PC-9 (cell line): ENCODE results near the gene MRPS33. TPM values are rescaled to one million over a fixed set of nuclear protein-coding genes. Genes with fewer than 3 reads are reported as not detected.

ENCODE experiments used
- BruUV-seq: library from RNA; stranded (reverse); fragments of 400-500 nt; replicated peaks from 2 replicates; lab custom pipeline; 2021; lab: Mats Ljungman, UMichigan
- CTCF ChIA-PET: fragments of 300-600 bp; sonication (Branson Sonifier 250); formaldehyde crosslinking; loops from one replicate; lab custom pipeline; 2022; ENCODE audit warnings: antibody characterized with exemption; lab: Charles Lee
- POLR2A ChIA-PET: fragments of 300-600 bp; sonication (Branson Sonifier 250); formaldehyde crosslinking; loops from one replicate; lab custom pipeline; 2022; ENCODE audit warnings: antibody characterized with exemption; ENCODE audit not compliant: unreplicated experiment; lab: Charles Lee
- DNase-seq, 2 experiments: peaks; one replicate each; pipeline versions ENCODE4 v3.0.0 to v3.0.0-alpha.2; 2015 to 2022; ENCODE audit warnings: mixed read lengths in 1 of 2
- H2AFZ ChIP-seq: fragments of 200-600 bp; sonication (generic); 2 replicates; pipeline ENCODE4 v1.8.1; 2017; ENCODE audit warnings: antibody characterized with exemption
- H3F3A ChIP-seq: fragments of 200-600 bp; sonication (generic); 2 replicates; pipeline ENCODE4 v1.8.1; 2017; ENCODE audit warnings: antibody characterized with exemption, mild to moderate bottlenecking, low read depth; ENCODE audit not compliant: insufficient read depth
- H3K27ac ChIP-seq: fragments of 200-600 bp; sonication (generic); 2 replicates; pipeline ENCODE4 v1.6.1; 2016; ENCODE audit warnings: mixed run types
- H3K27me3 ChIP-seq: fragments of 200-600 bp; sonication (generic); 2 replicates; pipeline ENCODE4 v1.6.1; 2016; ENCODE audit warnings: low read depth, mixed run types; ENCODE audit not compliant: insufficient read depth
- H3K36me3 ChIP-seq: fragments of 200-600 bp; sonication (generic); 2 replicates; pipeline ENCODE4 v1.6.1; 2016; ENCODE audit warnings: low read depth, mixed run types
- H3K4me1 ChIP-seq: fragments of 200-600 bp; sonication (generic); replicated peaks from 2 replicates; pipeline ENCODE4 v1.6.1; 2016; ENCODE audit warnings: mixed run types; ENCODE audit not compliant: insufficient read depth
- H3K4me2 ChIP-seq: fragments of 200-600 bp; sonication (generic); 2 replicates; pipeline ENCODE4 v1.6.1; 2017; ENCODE audit warnings: mixed run types
- H3K4me3 ChIP-seq: fragments of 200-600 bp; sonication (generic); 2 replicates; pipeline ENCODE4 v1.6.1; 2016; ENCODE audit warnings: mixed run types
- H3K79me2 ChIP-seq: fragments of 200-600 bp; sonication (generic); 2 replicates; pipeline ENCODE4 v1.6.1; 2017; ENCODE audit warnings: low read depth, mixed run types
- H3K9me2 ChIP-seq: fragments of 200-600 bp; sonication (generic); 2 replicates; pipeline ENCODE4 v1.8.1; 2017; ENCODE audit warnings: mild to moderate bottlenecking; ENCODE audit not compliant: insufficient read depth
- H3K9me3 ChIP-seq: fragments of 200-600 bp; sonication (generic); 2 replicates; pipeline ENCODE4 v1.8.1; 2016; ENCODE audit warnings: low read depth; ENCODE audit not compliant: insufficient read depth
- H4K20me1 ChIP-seq: fragments of 200-600 bp; sonication (generic); 2 replicates; pipeline ENCODE4 v1.8.1; 2017; ENCODE audit not compliant: insufficient read depth
- CTCF ChIP-seq: fragments of 200-600 bp; sonication (generic); conservative IDR thresholded peaks from 2 replicates; pipeline ENCODE4 v1.6.1; 2017; ENCODE audit warnings: mixed run types, antibody characterized with exemption, mild to moderate bottlenecking, moderate library complexity
- EZH2 ChIP-seq: fragments of 200-600 bp; sonication (generic); IDR thresholded peaks from 2 replicates; pipeline ENCODE4 v1.8.0; 2017; ENCODE audit warnings: antibody characterized with exemption, low read depth
- intact Hi-C: fragments of 100-400 bp; cut with micrococcal nuclease; formaldehyde crosslinking; loops from one replicate; pipeline ENCODE4 v1.10.0; 2022; ENCODE audit not compliant: unreplicated experiment
- total RNA-seq: library from RNA; stranded (reverse); gene quantifications from 2 replicates; pipeline ENCODE4 v1.2.3, GENCODE V29; 2021

The MRPS33 gene
- total RNA-seq, 1 experiment from 2014 or later, result 84.4 TPM

GRCh38 chr7:141024668-141025067, 9.9 kb upstream of the MRPS33 start:
- Histone ChIP-seq H3K4me3 (no peak overlapping the region), H3K9me2 (no peaks in the 10 kb centered on the region; the same call in 1 of the 2 replicates), H3K79me2 (no peaks in the 10 kb centered on the region), H3K27me3 (0 out of 2 replicates have a peak, but pooled peaks cover 12% of the 10 kb centered on the region), H3K9me3 (peaks cover 15% of the 10 kb centered on the region; the same call in 1 of the 2 replicates), H3F3A (no peaks in the 10 kb centered on the region), H3K4me2 (no peak overlapping the region), H3K36me3 (no peaks in the 10 kb centered on the region), H4K20me1 (no peaks in the 10 kb centered on the region), H3K4me1 (no peaks in the 10 kb centered on the region), H2AFZ (no peak overlapping the region), H3K27ac (no peak overlapping the region)
- no TSS peak for BruUV-seq
- ChIA-PET CTCF (no interaction called here), POLR2A (no interaction called here)
- no peak for TF ChIP-seq CTCF
- TF ChIP-seq EZH2, result no peak
- intact Hi-C loops, result no loop called here
- no peak for DNase-seq

- Histone ChIP-seq H3K4me1 (no peaks in the 10 kb centered on the region), H3K27ac (no peak overlapping the region), H3K9me2 (no peaks in the 10 kb centered on the region; the same call in 1 of the 2 replicates), H3K36me3 (no peaks in the 10 kb centered on the region), H3K27me3 (peaks cover 16% of the 10 kb centered on the region; the same call in 1 of the 2 replicates), H3K79me2 (no peaks in the 10 kb centered on the region), H2AFZ (no peak overlapping the region), H3K4me2 (no peak overlapping the region), H3K4me3 (no peak overlapping the region), H4K20me1 (no peaks in the 10 kb centered on the region), H3K9me3 (0 out of 2 replicates have a peak, but pooled peaks cover 8% of the 10 kb centered on the region), H3F3A (no peaks in the 10 kb centered on the region)
- ChIA-PET CTCF (no interaction called here), POLR2A (no interaction called here)
- TF ChIP-seq EZH2 (no peak), CTCF (no peak)
- no peak for DNase-seq
- intact Hi-C loops, result no loop called here
- BruUV-seq, result no TSS peak
Measured at GRCh38 chr7:141023295-141023694, 8.5 kb upstream of the MRPS33 start.

GRCh38 chr7:141017555-141017954, 2.8 kb upstream of the MRPS33 start:
- H3F3A ChIP-seq, result no peaks in the 10 kb centered on the region; the same call in 1 of the 2 replicates
- intact Hi-C loops, result loop anchor here (2.0 to 10.0 kb wide), 3 partner anchors 515 to 770 kb away; partner anchors contain the start of gene RAB19
- no peak overlapping the region for H2AFZ ChIP-seq
- no peaks in the 10 kb centered on the region for H3K36me3 ChIP-seq
- no peaks in the 10 kb centered on the region; the same call in 1 of the 2 replicates for H3K9me2 ChIP-seq
- H3K4me3 ChIP-seq, result no peak overlapping the region
- POLR2A ChIA-PET, result no interaction called here
- DNase-seq, result no peak
- H3K4me2 ChIP-seq, result no peak overlapping the region
- H3K4me1 ChIP-seq, result peaks cover 16% of the 10 kb centered on the region
- peaks cover 33% of the 10 kb centered on the region; the same call in 1 of the 2 replicates for H3K27me3 ChIP-seq
- H3K27ac ChIP-seq, result no peak overlapping the region
- BruUV-seq, result no TSS peak
- no peaks in the 10 kb centered on the region for H4K20me1 ChIP-seq
- CTCF ChIA-PET, result no interaction called here
- H3K79me2 ChIP-seq, result peaks cover 18% of the 10 kb centered on the region
- TF ChIP-seq CTCF (no peak), EZH2 (no peak)
- H3K9me3 ChIP-seq, result no peaks in the 10 kb centered on the region
